SK-N-SH (cell line): Measurements from ENCODE around the gene DCUN1D2. TPM values are rescaled to one million over a fixed set of nuclear protein-coding genes. Genes with fewer than 3 reads are reported as not detected.
A peak's percentile ranks its signal among the peaks of the same experiment; 100 is the strongest.

ENCODE experiments used
- CTCF ChIA-PET: fragments of 300-600, 350-600 bp; formaldehyde crosslinking; extraction: SDS; loops from one replicate; lab custom pipeline; 2021; lab: Yijun Ruan, JAX
- POLR2A ChIA-PET: fragments of 350-600 bp; sonication (Branson Sonifier 250); formaldehyde crosslinking; extraction: SDS; loops from one replicate; lab custom pipeline; 2020; ENCODE audit warnings: antibody characterized with exemption, inconsistent platforms; lab: Yijun Ruan, JAX
- DNase-seq: peaks from one replicate; pipeline ENCODE4 v3.0.0; 2012
- H2AFZ ChIP-seq: fragments of 200-600 bp; sonication (generic); 2 replicates; pipeline ENCODE4 v1.8.1; 2016; ENCODE audit warnings: antibody characterized with exemption, mild to moderate bottlenecking, low read depth
- H3F3A ChIP-seq: fragments of 200-600 bp; sonication (generic); replicated peaks from 2 replicates; pipeline ENCODE3; 2016; ENCODE audit warnings: antibody characterized with exemption, mild to moderate bottlenecking; ENCODE audit not compliant: insufficient read depth
- H3K27ac ChIP-seq, 2 experiments: fragments of 200-500 bp in 1 of 2; fragments of 200-600 bp in 1 of 2; sonication (Bioruptor generic) in 1 of 2; sonication (generic), shearing (Covaris generic) in 1 of 2; 2 replicates each; pipeline versions ENCODE4 v1.5.1 to v1.6.1; 2014 to 2016; ENCODE audit warnings: low read depth in 2 of 2, inconsistent platforms in 1 of 2, low read length in 1 of 2, mild to moderate bottlenecking in 1 of 2, mixed read lengths in 1 of 2
- H3K27me3 ChIP-seq: fragments of 200-600 bp; sonication (generic), shearing (Covaris generic); 2 replicates; pipeline ENCODE4 v1.6.1; 2016; ENCODE audit warnings: mixed run types; ENCODE audit not compliant: insufficient read depth
- H3K36me3 ChIP-seq, 2 experiments: fragments of 200-500 bp in 1 of 2; fragments of 200-600 bp in 1 of 2; sonication (Bioruptor generic) in 1 of 2; sonication (generic) in 1 of 2; replicated peaks in 1 of 2; 2 replicates each; pipeline versions ENCODE3 to v1.5.1; 2014 to 2016; ENCODE audit warnings: low read length in 1 of 2, mild to moderate bottlenecking in 1 of 2; ENCODE audit not compliant: insufficient read depth in 2 of 2, control insufficient read depth in 1 of 2
- H3K4me1 ChIP-seq, 2 experiments: fragments of 200-500 bp in 1 of 2; fragments of 200-600 bp in 1 of 2; sonication (Bioruptor generic) in 1 of 2; sonication (generic), shearing (Covaris generic) in 1 of 2; 2 replicates each; pipeline versions ENCODE4 v1.5.1 to v1.6.1; 2014 to 2016; ENCODE audit warnings: low read depth in 1 of 2, low read length in 1 of 2, mixed run types in 1 of 2; ENCODE audit not compliant: insufficient read depth in 2 of 2, control insufficient read depth in 1 of 2
- H3K4me2 ChIP-seq: fragments of 200-600 bp; sonication (generic), shearing (Covaris generic); 2 replicates; pipeline ENCODE4 v1.6.1; 2017; ENCODE audit warnings: mixed run types
- H3K4me3 ChIP-seq, 2 experiments: fragments of 200-500 bp in 1 of 2; fragments of 200-600 bp in 1 of 2; sonication (Bioruptor generic) in 1 of 2; sonication (generic), shearing (Covaris generic) in 1 of 2; 2 replicates each; pipeline versions ENCODE4 v1.5.1 to v1.8.1; 2014 to 2016; ENCODE audit warnings: low read depth in 2 of 2, inconsistent platforms in 1 of 2, low read length in 1 of 2, mild to moderate bottlenecking in 1 of 2, mixed read lengths in 1 of 2, moderate library complexity in 1 of 2
- H3K79me2 ChIP-seq: fragments of 200-600 bp; sonication (generic); 2 replicates; pipeline ENCODE4 v1.8.1; 2017; ENCODE audit warnings: mild to moderate bottlenecking; ENCODE audit not compliant: insufficient read depth
- H3K9ac ChIP-seq: fragments of 200-600 bp; sonication (generic); 2 replicates; pipeline ENCODE4 v1.6.1; 2017; ENCODE audit warnings: mixed run types
- H3K9me2 ChIP-seq: fragments of 200-600 bp; sonication (generic); 2 replicates; pipeline ENCODE4 v1.6.1; 2017; ENCODE audit warnings: mixed run types
- H3K9me3 ChIP-seq: fragments of 200-600 bp; sonication (generic); 2 replicates; pipeline ENCODE4 v1.6.1; 2017; ENCODE audit warnings: mixed run types, mild to moderate bottlenecking, moderate library complexity
- H4K20me1 ChIP-seq: fragments of 200-600 bp; sonication (generic); 2 replicates; pipeline ENCODE4 v1.6.1; 2017; ENCODE audit warnings: mild to moderate bottlenecking, mixed run types; ENCODE audit not compliant: insufficient read depth
- CHD2 ChIP-seq: fragments of 150-350 bp; IDR thresholded peaks from 2 replicates; pipeline ENCODE4 v1.6.1; 2018; ENCODE audit warnings: low read length; ENCODE audit not compliant: partially characterized antibody
- CTCF ChIP-seq: fragments of 200-600 bp; sonication (generic); IDR thresholded peaks from 2 replicates; pipeline ENCODE4 v1.6.1; 2017; ENCODE audit warnings: antibody characterized with exemption, mild to moderate bottlenecking, moderate library complexity
- ELF1 ChIP-seq: IDR thresholded peaks from 2 replicates; pipeline ENCODE4 v1.4.0; 2012
- EZH2phosphoT487 ChIP-seq: fragments of 200-600 bp; sonication (generic); IDR thresholded peaks from 2 replicates; pipeline ENCODE4 v1.6.1; 2017; ENCODE audit warnings: low read depth, mixed run types, mild to moderate bottlenecking, antibody characterized with exemption, moderate library complexity, borderline replicate concordance
- GATA2 ChIP-seq: sonication (generic); formaldehyde crosslinking; IDR thresholded peaks from 2 replicates; pipeline ENCODE4 v1.5.0; 2020; ENCODE audit warnings: mild to moderate bottlenecking, missing genetic modification reagents
- JUND ChIP-seq: IDR thresholded peaks from 2 replicates; pipeline ENCODE4 v1.4.0; 2012
- MEF2A ChIP-seq: IDR thresholded peaks from 2 replicates; pipeline ENCODE4 v1.4.0; 2012; ENCODE audit warnings: low read depth, borderline replicate concordance
- MXI1 ChIP-seq: IDR thresholded peaks from 2 replicates; pipeline ENCODE4 v1.6.1; 2012; ENCODE audit warnings: mild to moderate bottlenecking, low read depth, low read length, improper control_type of control experiment
- TAF1 ChIP-seq: IDR thresholded peaks from 2 replicates; pipeline ENCODE4 v1.6.1; 2012; ENCODE audit warnings: low read depth, mild to moderate bottlenecking, low read length, moderate library complexity, borderline replicate concordance
- whole genome bisulfite sequencing: methylation state at CpG from one replicate; pipeline ENCODE4 v1.1.6; 2017; ENCODE audit warnings: low lambda C conversion rate; 5-methylcytosine and 5-hydroxymethylcytosine counted together
- polyA plus RNA-seq, 3 experiments: library from polyadenylated mRNA; depleted of rRNA; stranded (reverse); fragments of >200 nt; gene quantifications; 2 replicates each; pipeline ENCODE4 v1.2.3, GENCODE V29; 2012
- TF ChIP-seq, protein P1 (sequence below): IDR thresholded peaks from 2 replicates; pipeline ENCODE4 v1.4.0; 2012; ENCODE audit warnings: low read depth

The DCUN1D2 gene
- polyA plus RNA-seq, 1 of the 3 experiments (the other 2 are of a cell fraction), result 11.0 TPM

DNA sequence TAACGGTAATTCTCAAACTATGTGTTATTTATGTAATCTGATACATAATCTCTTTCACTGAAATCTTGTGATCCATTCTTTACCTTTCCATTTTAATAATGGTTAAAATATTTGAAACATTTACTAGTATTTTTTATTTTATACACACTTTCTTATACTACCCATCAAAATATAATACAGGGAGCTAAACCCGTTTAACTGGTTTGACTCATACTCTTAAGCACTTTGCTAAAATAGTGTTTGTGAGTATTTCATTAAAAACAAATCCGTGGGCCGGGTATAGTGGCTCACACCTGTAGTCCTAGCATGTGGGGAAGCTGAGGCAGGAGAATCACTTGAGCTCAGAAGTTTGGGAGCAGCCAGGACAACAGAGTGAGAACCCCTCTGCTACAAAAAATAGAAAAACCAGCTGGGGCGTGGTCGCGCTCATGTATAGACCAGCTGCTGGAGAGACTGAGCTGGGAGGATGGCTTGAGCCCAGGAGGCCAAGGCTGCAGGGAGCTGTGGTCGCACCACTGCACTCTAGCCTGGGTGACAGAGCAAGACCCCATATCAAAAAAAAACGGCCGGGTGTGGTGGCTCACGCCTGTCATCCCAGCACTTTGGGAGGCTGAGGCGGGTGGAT lies 43.8 kb upstream of the DCUN1D2 start:
- no peaks in the 10 kb centered on the region for H3K9me3 ChIP-seq
- POLR2A ChIA-PET, result interaction anchor here (1.1 kb wide), 2 partner anchors 10 kb away, joined by 4 to 6 read pairs; no protein-coding TSS in a partner anchor
- H3K4me3 ChIP-seq, result no peak overlapping the region
- peaks cover 32% of the 10 kb centered on the region for H4K20me1 ChIP-seq
- H3K4me1 ChIP-seq, result peaks cover 0 to 28% of the 10 kb centered on the region in 2 experiments; a peak in 2 of 4 replicates
- no peaks in the 10 kb centered on the region for H3K27me3 ChIP-seq
- peaks cover 31 to 44% of the 10 kb centered on the region in 2 experiments for H3K36me3 ChIP-seq
- no peak overlapping the region for H3K27ac ChIP-seq
- no peak for DNase-seq
- CTCF ChIA-PET, result interaction anchor here (0.8 to 1.4 kb wide), 2 partner anchors 28 to 29 kb away, joined by 3 to 4 read pairs; no protein-coding TSS in a partner anchor
- H3F3A ChIP-seq, result peaks cover 5% of the 10 kb centered on the region
- TF ChIP-seq GATA2 (CRISPR knock-in tag) (no peak), CHD2 (no peak), TAF1 (no peak), MEF2A (no peak), MXI1 (no peak), ELF1 (no peak), EZH2phosphoT487 (no peak)
- TF ChIP-seq, protein P1, sequence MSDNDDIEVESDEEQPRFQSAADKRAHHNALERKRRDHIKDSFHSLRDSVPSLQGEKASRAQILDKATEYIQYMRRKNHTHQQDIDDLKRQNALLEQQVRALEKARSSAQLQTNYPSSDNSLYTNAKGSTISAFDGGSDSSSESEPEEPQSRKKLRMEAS, result no peak
- WGBS, result 94% methylated on average over 9 of the region's 12 CpGs
- H3K79me2 ChIP-seq, result peaks cover 2% of the 10 kb centered on the region; the same call in 1 of the 2 replicates
- H3K4me2 ChIP-seq, result no peak overlapping the region
- H3K9ac ChIP-seq, result no peak overlapping the region
- no peak overlapping the region for H2AFZ ChIP-seq
- H3K9me2 ChIP-seq, result no peaks in the 10 kb centered on the region

- Histone ChIP-seq H3K4me3 (no peak overlapping the region), H3K4me2 (no peak overlapping the region), H3F3A (peaks cover under 1% of the 10 kb centered on the region), H2AFZ (no peak overlapping the region), H3K9me3 (no peaks in the 10 kb centered on the region), H3K79me2 (no peaks in the 10 kb centered on the region; the same call in 1 of the 2 replicates), H3K9me2 (no peaks in the 10 kb centered on the region), H3K9ac (no peak overlapping the region), H4K20me1 (peaks cover 23% of the 10 kb centered on the region), H3K27ac (peak overlapping the region in 1 of 2 experiments; percentile 62; a peak in 1 of 4 replicates), H3K4me1 (peaks cover 0 to 23% of the 10 kb centered on the region in 2 experiments; a peak in 2 of 4 replicates), H3K27me3 (no peaks in the 10 kb centered on the region), H3K36me3 (peaks cover 39 to 41% of the 10 kb centered on the region in 2 experiments)
- CTCF ChIA-PET, result interaction anchor here (1.4 to 3.3 kb wide), 3 partner anchors 29 to 75 kb away, joined by 4 to 13 read pairs (median 8); no protein-coding TSS in a partner anchor
- POLR2A ChIA-PET, result interaction anchor here (1.1 kb wide), 1 partner anchor 11 kb away, joined by 6 read pairs; no protein-coding TSS in a partner anchor
- TF ChIP-seq CTCF (no peak), JUND (no peak)
- DNase-seq, result no peak
- WGBS, result 91% methylated on average over 23 of the region's 24 CpGs
These were observed 42.8 kb upstream of the DCUN1D2 start for GRCh38 chr13:113533161-113533840.
